ENCODE measurements around the gene OR51E1.

OR51E1 gene

DNA sequence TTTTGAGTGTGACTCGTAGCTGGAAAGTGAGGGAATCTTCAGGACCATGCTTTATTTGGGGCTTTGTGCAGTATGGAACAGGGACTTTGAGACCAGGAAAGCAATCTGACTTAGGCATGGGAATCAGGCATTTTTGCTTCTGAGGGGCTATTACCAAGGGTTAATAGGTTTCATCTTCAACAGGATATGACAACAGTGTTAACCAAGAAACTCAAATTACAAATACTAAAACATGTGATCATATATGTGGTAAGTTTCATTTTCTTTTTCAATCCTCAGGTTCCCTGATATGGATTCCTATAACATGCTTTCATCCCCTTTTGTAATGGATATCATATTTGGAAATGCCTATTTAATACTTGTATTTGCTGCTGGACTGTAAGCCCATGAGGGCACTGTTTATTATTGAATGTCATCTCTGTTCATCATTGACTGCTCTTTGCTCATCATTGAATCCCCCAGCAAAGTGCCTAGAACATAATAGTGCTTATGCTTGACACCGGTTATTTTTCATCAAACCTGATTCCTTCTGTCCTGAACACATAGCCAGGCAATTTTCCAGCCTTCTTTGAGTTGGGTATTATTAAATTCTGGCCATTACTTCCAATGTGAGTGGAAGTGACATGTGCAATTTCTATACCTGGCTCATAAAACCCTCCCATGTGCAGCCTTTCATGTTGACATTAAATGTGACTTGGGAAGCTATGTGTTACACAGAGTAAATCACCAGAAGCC, 11.0 kb downstream of the OR51E1 start:
- DNase-seq (ENCODE audit: low spot score), result no peak

DNA sequence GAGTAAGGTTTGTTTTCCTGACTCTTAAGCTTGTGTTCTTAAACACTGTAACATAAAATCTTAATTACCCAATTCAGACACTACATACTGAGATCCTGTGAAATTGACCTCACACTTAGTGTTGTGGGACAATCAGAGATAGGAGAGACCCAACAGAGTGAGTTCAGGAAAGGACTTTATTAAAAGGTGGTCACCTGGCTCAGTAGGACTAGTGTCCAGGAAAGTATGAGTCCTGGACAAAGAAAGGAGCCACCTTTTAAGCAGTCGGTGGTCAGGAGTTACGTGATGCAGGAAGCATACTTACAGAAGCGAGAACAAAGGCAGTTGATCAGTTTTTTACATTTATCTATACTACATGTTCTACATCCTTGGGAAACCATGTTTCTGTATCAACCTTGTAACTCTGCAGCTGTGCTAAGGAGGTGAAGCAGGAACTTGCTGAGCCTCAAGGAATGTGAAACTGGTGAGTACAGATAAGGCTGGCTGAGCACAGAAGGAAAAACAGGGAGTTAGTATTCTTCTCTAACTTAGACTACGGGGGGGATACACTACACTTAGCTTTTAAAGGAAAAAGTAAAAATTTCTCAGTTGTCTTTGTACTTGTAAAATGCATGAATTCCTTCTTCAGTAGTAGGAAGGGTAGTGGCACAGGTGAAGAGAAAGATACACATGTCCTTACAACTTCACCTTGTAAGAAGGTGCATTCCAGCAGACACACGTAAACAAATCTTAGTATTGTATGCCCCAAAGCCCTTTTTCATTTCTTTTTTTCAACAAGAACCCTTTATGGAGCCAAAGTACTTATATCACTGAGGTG, 15.1 kb downstream of the OR51E1 start:
- DNase-seq (ENCODE audit: low spot score), result no peak

DNA sequence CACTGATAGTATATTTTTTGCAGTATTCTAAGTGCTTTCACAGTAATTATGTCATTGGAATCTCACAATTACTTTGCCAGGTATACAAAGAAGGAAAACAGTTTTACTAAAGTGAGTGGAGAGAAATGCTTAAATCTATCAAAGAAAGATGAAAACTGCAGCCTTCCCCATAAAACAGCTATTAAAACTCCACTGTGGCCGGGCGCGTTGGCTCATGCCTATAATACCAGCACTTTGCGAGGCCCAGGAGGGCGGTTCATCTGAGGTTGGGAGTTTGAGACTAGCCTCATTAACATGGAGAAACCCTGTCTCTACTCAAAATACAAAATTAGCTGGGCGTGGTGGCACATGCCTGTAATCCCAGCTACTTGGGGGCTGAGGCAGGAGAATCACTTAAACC, 19.1 kb downstream of the OR51E1 start:
- no peak for DNase-seq (ENCODE audit: low spot score)

DNA sequence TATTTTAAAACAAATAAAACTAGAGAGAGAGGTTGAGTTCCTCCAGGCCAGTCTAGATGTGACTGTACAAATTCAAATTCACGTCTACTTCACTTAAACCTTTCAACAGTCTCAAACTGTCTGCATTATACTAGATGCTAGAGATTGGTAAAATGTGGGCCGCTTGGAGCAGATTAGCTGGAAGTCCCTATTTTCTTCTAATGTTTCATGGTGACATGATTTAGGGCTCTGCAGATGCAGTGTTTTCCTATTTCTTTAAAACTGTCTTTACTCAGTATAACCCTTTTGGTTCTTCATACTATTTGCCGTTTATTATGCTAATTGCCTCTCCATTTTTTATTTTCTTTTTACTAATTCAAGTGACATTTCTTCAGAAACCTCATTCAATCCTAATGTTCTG, 20.4 kb downstream of the OR51E1 start:
- no peak for DNase-seq (ENCODE audit: low spot score)

DNA sequence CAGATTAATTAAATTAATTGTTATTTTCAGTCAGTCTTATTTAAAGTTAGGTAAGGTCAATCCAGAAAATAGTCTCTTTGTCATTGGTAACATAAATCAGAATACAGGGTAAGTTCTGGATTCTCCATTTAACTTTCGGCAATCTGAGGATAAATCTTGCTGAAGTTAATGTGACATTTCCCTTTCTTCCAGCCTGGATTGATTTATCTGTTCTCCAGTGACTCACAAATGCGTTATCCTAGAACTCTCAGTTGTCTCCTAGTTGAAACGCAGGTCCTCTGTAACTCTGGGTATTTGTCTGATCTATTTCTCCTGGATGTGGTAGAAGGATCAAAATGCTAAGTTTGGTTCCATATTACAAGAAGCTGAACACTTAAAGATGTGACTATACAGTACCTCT, 21.0 kb downstream of the OR51E1 start:
- DNase-seq (ENCODE audit: low spot score), result no peak

DNA sequence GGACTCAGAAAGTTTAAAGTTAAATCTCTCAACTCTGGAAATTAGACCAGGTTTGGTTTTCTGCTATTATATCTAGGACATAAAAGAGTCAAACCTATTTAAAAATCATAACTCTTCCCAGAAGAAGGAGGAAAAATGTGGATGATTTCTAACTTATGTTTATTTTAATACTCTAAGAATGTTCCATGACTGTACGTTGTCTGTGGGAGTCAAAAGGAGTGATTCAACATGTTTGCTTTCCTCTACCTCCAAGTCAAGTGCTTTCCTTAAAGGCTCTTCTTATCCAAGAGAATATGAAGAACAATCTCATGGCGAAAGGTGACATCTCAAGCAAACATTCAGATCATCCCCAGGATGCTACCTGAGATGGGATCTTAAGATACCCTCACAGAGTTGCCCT, 21.6 kb downstream of the OR51E1 start:
- DNase-seq (ENCODE audit: low spot score), result no peak

DNA sequence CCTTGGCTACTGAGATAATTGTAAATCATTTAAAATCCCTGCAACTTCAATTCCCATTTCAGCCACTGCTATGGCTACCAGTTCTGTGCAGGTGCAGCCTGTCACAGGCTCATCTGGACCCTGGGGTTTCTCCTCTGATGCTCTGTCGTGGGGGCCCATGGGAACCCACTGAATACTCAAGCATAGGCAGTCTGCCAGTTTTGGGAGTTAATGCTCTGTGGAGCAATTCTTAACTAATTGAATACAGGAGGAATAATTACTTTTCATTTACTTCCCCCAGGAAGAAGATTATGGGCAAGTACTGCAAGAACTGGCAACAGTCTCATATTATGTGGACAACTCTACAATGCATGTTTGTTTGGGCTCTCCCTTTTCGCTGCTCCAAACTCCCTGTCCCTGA, 28.0 kb downstream of the OR51E1 start:
- DNase-seq (ENCODE audit: low spot score), result no peak

DNA sequence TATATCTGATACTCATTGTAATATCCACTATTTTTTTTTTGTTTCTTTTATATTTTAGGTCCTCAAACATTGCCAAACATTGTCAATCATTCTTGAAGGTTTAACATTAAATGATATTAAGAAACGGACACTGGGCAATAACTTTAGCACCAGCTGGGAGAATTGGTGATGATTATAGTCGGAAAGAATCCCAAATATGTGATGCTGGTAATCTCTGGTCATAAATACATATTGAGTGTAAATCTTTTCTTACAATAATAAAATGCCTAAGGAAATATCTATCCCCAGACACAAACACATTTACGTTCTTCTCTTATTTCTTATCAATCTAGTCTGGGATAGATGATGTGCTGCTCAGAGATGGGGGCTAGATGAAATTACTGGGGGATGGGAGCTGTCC, 28.7 kb downstream of the OR51E1 start:
- no peak for DNase-seq (ENCODE audit: low spot score)

DNA sequence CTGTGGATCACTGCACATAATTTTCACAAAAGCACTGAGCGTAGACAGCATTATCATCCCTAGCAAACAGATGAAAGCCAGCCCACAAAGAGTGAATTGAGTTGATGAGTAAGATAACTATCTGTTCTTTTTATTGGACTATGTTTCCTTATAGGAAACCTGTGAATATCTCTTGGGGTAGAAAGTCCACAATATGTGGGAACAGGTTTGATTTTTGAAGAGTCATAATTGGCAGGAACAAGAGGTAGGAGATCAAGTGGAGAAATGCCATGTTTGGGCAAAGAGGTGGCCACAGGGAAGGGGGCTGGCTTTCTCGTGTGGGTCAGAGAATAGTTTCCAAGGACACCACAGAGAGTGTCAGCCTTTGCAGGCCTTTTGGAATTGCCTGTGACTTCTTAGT, 30.0 kb downstream of the OR51E1 start:
- no peak for DNase-seq (ENCODE audit: low spot score)

DNA sequence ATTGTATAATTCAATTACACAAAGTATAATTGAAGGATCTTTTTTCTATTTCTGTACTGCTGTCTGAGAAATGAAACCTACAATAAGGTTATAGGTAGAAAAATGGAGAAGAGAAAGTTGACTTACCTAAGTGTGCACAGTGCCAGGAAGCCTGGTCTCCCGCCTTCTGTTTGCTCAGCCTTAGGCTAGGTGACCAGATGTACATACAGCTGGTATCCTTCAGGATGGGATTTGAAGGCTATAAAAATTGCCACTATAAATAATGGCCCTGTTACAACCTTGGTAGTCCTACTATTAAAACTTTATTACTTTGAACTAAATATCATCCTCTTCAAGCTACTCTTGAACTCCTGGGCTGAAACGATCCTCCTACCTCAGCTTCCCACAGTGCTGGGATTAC, 34.2 kb downstream of the OR51E1 start:
- no peak for DNase-seq (ENCODE audit: low spot score)

DNA sequence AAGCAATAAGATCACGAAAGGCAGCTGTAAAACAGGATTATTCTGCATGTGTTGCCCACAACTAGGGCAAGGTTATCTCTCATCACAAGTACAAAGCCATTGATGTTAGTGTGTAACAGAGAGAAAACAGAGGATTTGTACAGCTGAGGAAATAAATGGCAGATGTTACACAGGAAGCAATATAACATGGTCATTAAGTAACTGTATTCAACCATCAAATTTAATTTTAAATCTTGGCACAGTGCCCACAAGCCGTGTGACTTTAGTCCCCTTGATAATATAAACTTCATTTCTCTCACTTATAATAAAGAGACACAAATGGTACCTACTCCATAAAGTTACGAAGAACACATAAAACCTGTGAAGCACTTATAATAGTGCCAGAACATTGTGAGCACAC, 36.6 kb downstream of the OR51E1 start:
- no peak for DNase-seq (ENCODE audit: low spot score)

DNA sequence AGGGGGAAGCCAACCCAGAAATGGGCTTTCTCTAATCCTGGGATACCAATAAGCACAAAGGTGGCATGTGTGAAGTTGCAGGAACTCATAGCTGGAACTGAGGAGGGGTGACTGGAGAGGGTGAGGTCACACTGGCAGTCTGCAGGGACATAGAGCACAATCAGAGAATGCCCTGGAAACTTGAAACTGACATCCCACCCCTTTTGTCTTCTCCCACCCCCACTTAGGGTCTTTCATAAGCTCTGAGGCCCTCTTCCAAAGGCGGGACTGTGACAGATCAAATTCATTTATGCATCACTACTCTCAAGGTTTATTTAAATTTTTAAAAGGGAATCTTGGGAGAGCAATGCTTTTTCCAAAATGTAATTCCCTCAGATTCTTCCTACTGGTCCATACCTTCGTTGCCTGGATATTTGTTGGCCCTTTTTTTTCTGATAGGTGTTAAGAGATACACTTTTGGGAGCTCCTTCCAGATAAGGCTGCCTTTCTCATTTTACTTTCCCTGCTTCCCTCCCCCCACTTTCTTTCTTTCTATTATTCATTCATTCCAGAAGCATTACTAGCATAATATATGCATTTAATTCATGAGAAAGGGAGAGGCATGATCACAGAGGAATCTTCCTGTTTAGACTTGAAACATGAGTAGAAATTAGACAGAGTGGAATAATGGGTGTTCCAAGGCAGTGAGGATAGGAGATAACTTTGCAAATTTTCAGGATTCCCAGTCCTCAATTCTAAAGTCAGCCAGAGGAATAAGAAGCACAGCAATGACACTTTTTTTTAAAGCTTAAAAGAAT, 39.0 kb downstream of the OR51E1 start:
- DNase-seq (ENCODE audit: low spot score), result no peak

DNA sequence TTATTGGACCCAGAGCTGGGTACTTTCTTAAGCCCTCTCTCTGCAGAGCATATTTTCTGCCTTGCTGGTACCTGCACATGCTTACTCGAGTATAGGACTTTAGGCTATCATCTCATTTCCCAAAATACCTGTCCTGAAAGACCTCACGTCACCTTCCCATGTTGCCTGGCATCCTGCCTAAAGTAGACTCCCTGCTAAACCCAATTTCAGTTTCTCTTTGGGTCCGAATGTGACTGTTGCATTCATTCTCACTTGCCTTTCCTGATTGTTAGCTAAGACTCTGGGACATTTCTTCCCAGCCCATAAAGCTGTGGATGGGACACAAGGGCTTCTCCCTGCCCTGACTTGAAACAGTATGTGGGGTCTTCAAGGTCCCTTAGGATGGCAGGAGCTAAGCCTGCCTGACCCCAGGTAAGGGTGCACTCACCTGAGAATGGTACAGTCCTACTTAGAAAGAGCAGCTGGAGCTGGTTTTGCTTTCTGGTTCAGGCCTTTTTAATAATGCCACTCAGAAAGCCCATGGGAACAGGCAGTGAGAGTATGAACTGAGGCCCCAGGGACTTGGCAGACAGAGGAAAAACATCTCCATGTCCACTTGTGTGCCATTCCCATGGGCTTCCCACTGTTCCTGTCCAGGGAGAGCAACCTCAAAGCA, 41.0 kb downstream of the OR51E1 start:
- no peak for DNase-seq (ENCODE audit: low spot score)

DNA sequence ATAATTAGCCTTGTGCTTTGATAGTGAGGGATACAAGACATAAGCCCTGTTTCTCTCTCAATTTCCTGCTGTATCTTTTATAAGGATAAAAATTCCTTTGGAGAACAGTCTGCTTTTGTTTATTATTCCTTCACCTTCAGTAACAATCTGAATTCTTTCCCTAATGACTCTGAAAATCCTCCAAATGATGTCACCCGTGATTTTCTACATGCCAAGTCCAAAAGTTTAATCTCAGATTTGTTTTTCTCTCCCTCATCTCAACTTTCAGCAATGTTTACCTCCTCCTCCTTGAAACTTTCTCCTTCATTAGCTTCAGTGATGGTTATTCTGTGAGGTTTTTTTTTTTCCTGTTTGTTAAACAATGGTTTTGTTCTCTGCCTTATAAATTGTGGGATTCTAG, 51.7 kb downstream of the OR51E1 start:
- DNase-seq (ENCODE audit: low spot score), result no peak

DNA sequence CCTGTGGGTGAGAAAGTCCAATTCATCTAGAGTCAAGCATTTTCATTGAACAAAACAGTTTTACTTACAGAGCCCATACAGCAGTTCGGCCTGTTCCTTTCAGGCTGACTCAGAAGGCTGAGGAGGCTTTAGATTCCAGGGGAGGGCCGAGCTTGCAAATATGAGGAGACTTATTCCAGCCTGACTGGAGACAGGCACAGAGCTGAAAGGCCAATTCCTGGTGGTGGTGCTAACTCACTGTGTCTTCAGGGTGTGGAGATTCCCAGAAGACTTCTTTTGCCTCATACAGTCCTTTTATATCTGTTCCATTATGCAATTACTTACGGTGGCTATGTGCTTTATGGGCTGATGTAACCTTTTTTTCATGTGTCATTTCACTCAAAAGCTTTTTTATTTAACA, 53.8 kb downstream of the OR51E1 start, which contains the start of gene OR51E2:
Gene OR51E2, minus strand, starts transcription at position 269 of the 400 bp plus-strand sequence. CDS start 15,142 bp downstream, outside the sequence.
- no peak for DNase-seq (ENCODE audit: low spot score)

DNA sequence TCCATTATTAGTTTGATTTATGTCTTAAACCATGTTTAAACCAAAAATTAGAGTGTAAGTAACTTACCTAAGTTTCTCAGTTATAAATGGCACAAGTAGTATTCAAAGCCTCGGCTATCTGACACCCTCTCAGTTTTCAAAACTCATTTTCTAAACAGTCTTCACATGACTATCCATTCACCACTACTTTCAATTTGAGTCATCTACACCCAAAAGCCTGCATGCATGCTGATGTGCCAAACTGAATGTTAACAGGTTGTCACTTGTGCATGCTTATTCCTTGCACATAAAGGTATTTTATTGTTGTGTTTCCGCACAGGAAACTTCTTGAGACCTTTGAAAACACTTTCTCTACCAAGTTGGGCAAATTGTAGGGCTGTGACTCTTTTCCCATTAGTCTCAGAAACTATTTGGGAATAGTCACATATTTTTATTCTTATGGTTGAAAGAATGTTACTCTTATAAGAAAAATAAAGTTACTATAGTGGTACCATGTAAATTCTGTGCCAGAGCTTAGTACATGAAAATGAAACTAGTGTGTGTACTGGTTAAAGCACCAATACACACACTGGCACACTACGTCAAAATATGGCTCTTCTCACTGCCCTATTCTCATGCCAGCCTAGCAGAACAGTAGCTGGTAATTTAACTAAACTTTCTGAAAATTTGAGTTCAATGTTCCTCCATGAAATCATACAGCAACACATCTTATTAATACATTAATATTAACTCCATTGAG, 56.1 kb downstream of the OR51E1 start:
- no peak for DNase-seq (ENCODE audit: low spot score)

DNA sequence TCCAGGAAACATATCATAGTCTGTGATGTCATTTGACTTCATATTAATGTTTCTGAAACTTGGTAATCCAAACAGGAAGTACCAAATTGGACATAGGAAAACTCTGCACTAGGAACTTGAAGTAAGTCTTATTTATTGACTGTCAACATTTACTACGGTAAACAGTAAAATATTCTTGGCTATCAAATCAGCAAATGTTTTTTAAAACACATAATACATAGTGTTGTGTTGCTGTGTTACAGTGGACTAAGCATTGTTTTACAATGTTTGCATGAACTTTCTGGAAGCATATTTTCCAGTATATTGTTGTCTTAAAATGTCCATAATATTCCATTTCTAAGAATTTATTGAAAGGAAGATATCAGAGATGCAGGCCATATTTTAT, 56.6 kb downstream of the OR51E1 start:
- DNase-seq (ENCODE audit: low spot score), result no peak

DNA sequence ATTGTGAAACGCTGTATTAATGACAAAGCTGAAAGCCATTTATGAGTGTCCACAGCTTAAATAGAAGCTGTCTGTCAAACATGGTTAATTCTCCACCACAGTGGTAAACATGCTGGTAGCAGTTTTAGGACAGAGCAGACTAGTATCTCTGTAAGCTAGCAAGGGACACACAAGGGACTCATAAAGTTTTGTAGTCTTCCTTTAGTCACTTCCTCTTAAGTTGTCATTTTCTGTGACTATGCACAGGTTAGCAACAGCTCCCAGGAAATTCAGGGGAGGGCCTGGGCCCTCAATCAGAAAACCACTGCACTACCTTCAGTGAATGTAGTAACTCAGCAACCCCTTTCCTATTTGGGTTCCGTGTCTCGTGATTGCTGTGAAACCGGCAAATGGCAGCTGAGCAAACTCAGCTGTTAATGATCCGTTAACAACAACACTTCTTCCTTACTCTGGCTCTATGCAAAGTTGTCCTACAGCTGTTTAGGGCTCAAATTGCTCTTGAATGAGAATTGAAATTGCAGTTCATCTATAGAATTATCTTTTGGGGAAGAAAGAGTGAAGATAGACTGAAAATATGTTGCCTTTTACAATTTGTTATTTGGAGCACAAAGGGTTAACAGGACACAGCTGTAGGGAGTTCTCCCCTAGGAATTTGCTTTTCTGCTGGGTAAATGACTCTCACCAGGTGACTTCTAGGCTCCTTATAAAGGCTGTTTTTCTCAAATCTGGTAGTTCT, 60.4 kb downstream of the OR51E1 start, which contains the start of gene MMP26:
Gene MMP26, plus strand, starts transcription at position 731 of the 736 bp plus-strand sequence.
- no peak for DNase-seq (ENCODE audit: low spot score)

DNA sequence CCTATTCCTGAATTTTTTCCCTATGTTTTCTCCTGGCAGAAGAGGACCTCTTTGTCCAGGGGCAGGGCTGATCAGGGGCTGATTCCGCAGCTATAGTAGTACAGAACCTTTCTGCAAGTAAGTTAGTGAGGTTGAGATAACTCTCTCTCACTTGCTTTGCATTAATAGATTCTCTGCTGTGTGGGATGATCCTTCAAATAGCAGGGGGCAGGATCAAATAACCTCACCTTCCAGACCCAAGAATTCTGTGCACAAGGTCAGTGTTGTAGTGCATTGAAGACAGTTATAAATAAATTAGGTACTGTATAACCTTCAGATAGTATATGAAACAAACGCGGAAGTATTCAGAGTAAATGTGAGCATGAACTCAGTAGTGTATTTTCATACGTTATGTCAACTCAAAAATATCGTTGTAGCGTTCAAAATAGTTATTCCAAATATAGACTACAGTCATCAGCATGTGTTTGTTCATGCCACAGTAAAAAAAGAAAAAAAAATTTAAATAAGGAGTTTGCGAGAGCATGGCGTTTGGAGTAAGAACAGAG, 61.1 kb downstream of the OR51E1 start:
- DNase-seq (ENCODE audit: low spot score), result no peak
